ENCODE measurements around the gene TIGD3.

Gene TIGD3

GRCh38 chr11:65334696-65335295, 19.8 kb upstream of the TIGD3 start:
- peaks cover 31 to 54% (median 52%) of the 10 kb centered on the region in 11 experiments; a peak in 21 of 22 replicates for H4K20me1 ChIP-seq
- TF ChIP-seq Cebpa-rat (IDR thresholded peaks at IDR 0.05) = no peak
- H3K4me2 ChIP-seq = peak overlapping the region; percentile 74 to 99 (median 92)
- H3K9ac ChIP-seq = peak overlapping the region; percentile 90 to 97 (median 93)
- H3K27me3 ChIP-seq = no peaks in the 10 kb centered on the region
- peak overlapping the region; percentile 79 to 97 (median 90) for H3K4me3 ChIP-seq
- H3K36me3 ChIP-seq = peaks cover 13 to 35% (median 26%) of the 10 kb centered on the region in 11 experiments; a peak in 18 of 22 replicates
- peak overlapping the region; percentile 84 to 95 (median 89); a peak in 21 of 22 replicates for H3K27ac ChIP-seq
- H3K9me3 ChIP-seq (replicated peaks in 1 of 11) = no peaks in the 10 kb centered on the region
- peaks cover 45 to 58% (median 52%) of the 10 kb centered on the region in 10 experiments for H3K4me1 ChIP-seq

DNA sequence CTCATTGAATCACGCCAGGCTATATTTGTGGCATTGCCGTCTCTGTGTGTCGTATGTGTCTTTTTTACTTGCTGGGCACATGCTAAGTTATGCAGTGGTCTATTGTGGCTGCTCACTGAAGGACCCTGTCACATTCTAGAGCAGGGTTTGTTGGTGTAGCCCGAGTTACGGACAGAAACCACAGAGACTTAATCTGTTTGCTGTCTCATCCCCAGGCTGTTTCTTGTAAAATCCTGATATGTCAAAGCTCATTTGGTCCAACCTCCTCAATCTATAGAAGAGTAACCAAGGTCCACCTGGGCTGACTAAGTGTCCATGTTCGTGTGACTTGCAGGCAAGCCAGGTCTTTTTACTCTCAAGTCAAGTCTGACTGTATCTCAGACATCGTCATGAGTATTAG, 15.9 kb upstream of the TIGD3 start:
- H4K20me1 ChIP-seq = peaks cover 46 to 87% (median 72%) of the 10 kb centered on the region in 11 experiments; a peak in 21 of 22 replicates
- no peak overlapping the region for H3K4me3 ChIP-seq
- peak overlapping the region in 7 of 11 experiments; percentile 0 to 65 (median 27); a peak in 8 of 22 replicates for H3K9ac ChIP-seq
- peak overlapping the region; percentile 42 to 86 (median 71) for H3K4me2 ChIP-seq
- TF ChIP-seq Cebpa-rat (IDR thresholded peaks at IDR 0.05) = no peak
- H3K36me3 ChIP-seq = peaks cover 50 to 73% (median 64%) of the 10 kb centered on the region in 11 experiments
- H3K9me3 ChIP-seq (replicated peaks in 1 of 11) = no peaks in the 10 kb centered on the region
- peaks cover 55 to 66% (median 63%) of the 10 kb centered on the region in 10 experiments for H3K4me1 ChIP-seq
- H3K27me3 ChIP-seq = no peaks in the 10 kb centered on the region
- H3K27ac ChIP-seq = peak overlapping the region in 5 of 11 experiments; percentile 3 to 73 (median 67); a peak in 7 of 22 replicates

- Histone ChIP-seq H3K9me3 (replicated peaks in 1 of 11) (no peaks in the 10 kb centered on the region), H3K9ac (peak overlapping the region in 8 of 11 experiments; percentile 13 to 65 (median 50); a peak in 13 of 22 replicates), H3K4me2 (peak overlapping the region in 8 of 11 experiments; percentile 53 to 86 (median 74); a peak in 17 of 22 replicates), H3K27me3 (no peaks in the 10 kb centered on the region), H3K4me1 (peaks cover 47 to 62% (median 57%) of the 10 kb centered on the region in 10 experiments), H3K36me3 (peaks cover 66 to 89% (median 80%) of the 10 kb centered on the region in 11 experiments), H3K4me3 (peak overlapping the region in 1 of 10 experiments; percentile 6; a peak in 1 of 20 replicates), H3K27ac (peak overlapping the region in 7 of 11 experiments; percentile 6 to 73 (median 67); a peak in 8 of 22 replicates), H4K20me1 (peaks cover 44 to 93% (median 75%) of the 10 kb centered on the region in 11 experiments; a peak in 21 of 22 replicates)
- TF ChIP-seq Cebpa-rat (IDR thresholded peaks at IDR 0.05) = no peak
Observed at GRCh38 chr11:65340226-65340625, 14.3 kb upstream of the TIGD3 start.

DNA sequence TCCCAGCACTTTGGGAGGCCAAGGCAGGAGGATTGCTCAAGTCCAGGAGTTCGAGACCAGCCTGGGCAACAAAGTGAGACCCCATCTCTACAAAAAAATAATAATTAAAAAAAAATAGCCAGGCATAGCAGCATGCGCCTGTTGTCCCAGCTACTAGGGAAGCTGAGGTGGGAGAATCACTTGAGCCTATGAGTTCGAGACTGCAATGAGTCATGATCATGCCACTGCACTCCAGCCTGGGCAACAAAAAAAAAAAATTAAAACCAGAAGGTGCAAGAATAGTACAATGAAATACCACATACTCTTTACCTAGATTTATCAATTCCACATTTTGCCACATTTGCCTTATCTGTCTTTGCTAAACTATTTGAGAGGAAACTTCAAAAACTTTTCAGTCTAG, 12.7 kb upstream of the TIGD3 start:
- H3K4me2 ChIP-seq = no peak overlapping the region
- H3K4me3 ChIP-seq = no peak overlapping the region
- no peak for TF ChIP-seq Cebpa-rat (IDR thresholded peaks at IDR 0.05)
- H3K27ac ChIP-seq = no peak overlapping the region
- no peaks in the 10 kb centered on the region for H3K27me3 ChIP-seq
- H4K20me1 ChIP-seq = peaks cover 35 to 86% (median 61%) of the 10 kb centered on the region in 11 experiments; a peak in 21 of 22 replicates
- H3K9me3 ChIP-seq (replicated peaks in 1 of 11) = no peaks in the 10 kb centered on the region
- H3K9ac ChIP-seq = peak overlapping the region in 2 of 11 experiments; percentile 12 to 30; a peak in 3 of 22 replicates
- peaks cover 79 to 92% (median 86%) of the 10 kb centered on the region in 11 experiments for H3K36me3 ChIP-seq
- peaks cover 34 to 47% (median 41%) of the 10 kb centered on the region in 10 experiments for H3K4me1 ChIP-seq

DNA sequence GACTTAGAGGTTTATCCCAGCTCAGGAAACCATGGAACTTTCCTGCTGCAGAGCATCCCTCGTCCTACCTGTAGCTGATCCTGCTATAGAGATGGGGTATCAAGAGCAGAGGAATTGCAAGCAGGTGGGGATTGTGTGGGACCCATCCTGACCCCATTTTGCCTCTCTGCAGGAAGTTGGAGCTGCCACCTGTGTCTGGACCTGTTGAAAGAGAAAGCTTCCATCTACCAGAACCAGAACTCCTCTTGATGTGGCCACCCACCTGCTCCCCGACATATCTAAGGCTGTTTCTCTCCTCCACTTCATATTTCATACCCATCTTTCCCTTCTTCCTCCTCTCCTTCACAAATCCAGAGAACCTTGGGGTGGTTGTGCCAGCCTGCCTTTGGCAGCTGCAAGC, 3.0 kb upstream of the TIGD3 start:
- H3K9ac ChIP-seq = peak overlapping the region in 4 of 11 experiments; percentile 4 to 26 (median 17); a peak in 5 of 22 replicates
- no peaks in the 10 kb centered on the region for H3K27me3 ChIP-seq
- no peak overlapping the region for H3K4me2 ChIP-seq
- H3K27ac ChIP-seq = peak overlapping the region in 1 of 11 experiments; percentile 1; a peak in 1 of 22 replicates
- TF ChIP-seq Cebpa-rat (IDR thresholded peaks at IDR 0.05) = peak in 2 of 11 experiments; percentile 27 to 52; a peak in 1 of 22 replicates
- H4K20me1 ChIP-seq = peaks cover 0 to 47% (median 21%) of the 10 kb centered on the region in 11 experiments; a peak in 13 of 22 replicates
- H3K4me3 ChIP-seq = no peak overlapping the region
- peaks cover 15 to 41% (median 28%) of the 10 kb centered on the region in 10 experiments for H3K4me1 ChIP-seq
- peaks cover 58 to 72% (median 67%) of the 10 kb centered on the region in 11 experiments for H3K36me3 ChIP-seq
- no peaks in the 10 kb centered on the region for H3K9me3 ChIP-seq (replicated peaks in 1 of 11)

DNA sequence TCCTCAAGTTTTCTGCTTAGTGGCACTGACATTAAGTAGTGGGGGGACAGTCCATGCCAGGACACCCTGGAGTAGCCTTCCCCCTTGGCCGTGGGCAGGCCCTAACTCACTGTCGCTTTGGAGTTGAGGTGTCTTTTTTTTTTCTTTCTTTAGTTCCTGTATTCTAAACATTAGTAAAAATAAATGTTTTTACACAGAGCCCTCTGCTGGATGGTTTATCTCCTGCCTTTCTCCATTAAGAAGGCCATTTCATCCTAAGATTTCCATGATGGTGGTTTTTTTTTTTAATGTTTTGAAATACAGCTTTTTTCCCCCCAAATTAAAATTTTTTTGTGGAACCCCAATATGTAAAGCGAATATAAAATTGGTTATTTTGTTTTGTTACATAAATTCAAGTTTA, 1.8 kb upstream of the TIGD3 start:
- peak overlapping the region in 2 of 11 experiments; percentile 3 to 21; a peak in 1 of 22 replicates for H3K4me2 ChIP-seq
- peaks cover 0 to 50% (median 23%) of the 10 kb centered on the region in 11 experiments; a peak in 13 of 22 replicates for H4K20me1 ChIP-seq
- no peaks in the 10 kb centered on the region for H3K27me3 ChIP-seq
- peak overlapping the region in 5 of 11 experiments; percentile 2 to 29 (median 8); a peak in 2 of 22 replicates for H3K9ac ChIP-seq
- TF ChIP-seq Cebpa-rat (IDR thresholded peaks at IDR 0.05) = no peak
- peak overlapping the region in 4 of 11 experiments; percentile 1 to 39 (median 17); a peak in 5 of 22 replicates for H3K27ac ChIP-seq
- no peaks in the 10 kb centered on the region for H3K9me3 ChIP-seq (replicated peaks in 1 of 11)
- H3K36me3 ChIP-seq = peaks cover 45 to 60% (median 55%) of the 10 kb centered on the region in 11 experiments
- H3K4me1 ChIP-seq = peaks cover 15 to 41% (median 28%) of the 10 kb centered on the region in 10 experiments
- no peak overlapping the region for H3K4me3 ChIP-seq

DNA sequence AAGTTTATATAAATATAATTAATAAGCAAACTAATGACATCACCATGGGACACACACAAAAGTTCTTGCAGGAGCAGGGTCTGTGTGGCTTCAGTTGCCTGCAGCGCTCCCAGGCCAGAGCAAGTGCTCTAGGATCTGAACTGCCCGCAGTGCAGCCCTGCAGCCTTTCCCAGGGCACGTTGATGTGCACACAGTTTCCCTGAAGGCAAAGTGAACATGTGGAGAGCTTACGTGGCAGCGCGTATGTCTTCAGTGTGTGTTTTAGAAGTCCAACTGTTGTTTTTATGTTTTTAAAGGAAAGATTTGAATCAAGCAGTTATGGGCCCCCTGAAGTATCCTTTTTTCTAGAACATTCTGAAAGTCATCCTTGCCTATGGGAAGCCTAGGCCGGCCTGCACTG, 1.2 kb upstream of the TIGD3 start:
- Histone ChIP-seq H3K4me2 (peak overlapping the region; percentile 83 to 99 (median 95); a peak in 19 of 22 replicates), H3K9ac (peak overlapping the region in 3 of 11 experiments; percentile 68 to 83 (median 82); a peak in 4 of 22 replicates)

DNA sequence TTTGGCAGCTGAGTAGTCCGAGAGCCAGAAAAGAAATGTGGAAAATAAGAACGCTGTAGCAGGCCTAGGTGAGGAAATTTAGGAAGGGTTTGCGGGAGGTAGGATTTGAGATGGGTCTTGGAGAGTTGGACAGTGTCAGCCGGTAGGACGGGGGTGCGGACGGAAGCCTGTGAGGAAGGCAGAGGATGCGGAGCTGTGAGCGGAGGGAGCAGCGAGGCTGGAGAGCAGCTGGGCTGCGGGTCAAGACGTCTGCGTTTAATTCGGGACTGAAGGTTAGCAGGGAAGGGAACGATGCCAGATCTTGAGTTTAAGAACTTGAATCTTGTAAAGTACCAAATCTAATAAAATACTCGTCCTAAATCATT, 669 bp upstream of the TIGD3 start:
- H3K27ac ChIP-seq = peak overlapping the region in 3 of 11 experiments; percentile 5 to 28 (median 13); a peak in 7 of 22 replicates
- H4K20me1 ChIP-seq = peaks cover 0 to 50% (median 23%) of the 10 kb centered on the region in 11 experiments; a peak in 13 of 22 replicates
- H3K4me1 ChIP-seq = peaks cover 15 to 37% (median 27%) of the 10 kb centered on the region in 10 experiments
- no peak for TF ChIP-seq Cebpa-rat (IDR thresholded peaks at IDR 0.05)
- H3K27me3 ChIP-seq = no peaks in the 10 kb centered on the region
- H3K4me2 ChIP-seq = peak overlapping the region; percentile 83 to 99 (median 95)
- H3K9me3 ChIP-seq (replicated peaks in 1 of 11) = no peaks in the 10 kb centered on the region
- H3K36me3 ChIP-seq = peaks cover 34 to 49% (median 44%) of the 10 kb centered on the region in 11 experiments
- peak overlapping the region; percentile 66 to 82 (median 74); a peak in 19 of 20 replicates for H3K4me3 ChIP-seq
- peak overlapping the region in 10 of 11 experiments; percentile 31 to 85 (median 68); a peak in 18 of 22 replicates for H3K9ac ChIP-seq

More for the DNA sequence above, 1.2 kb upstream of the TIGD3 start:
- peaks cover 39 to 54% (median 49%) of the 10 kb centered on the region in 11 experiments for H3K36me3 ChIP-seq
- no peaks in the 10 kb centered on the region for H3K9me3 ChIP-seq (replicated peaks in 1 of 11)
- H3K27ac ChIP-seq = no peak overlapping the region
- TF ChIP-seq Cebpa-rat (IDR thresholded peaks at IDR 0.05) = no peak
- no peak overlapping the region for H3K4me3 ChIP-seq
- no peaks in the 10 kb centered on the region for H3K27me3 ChIP-seq
- H4K20me1 ChIP-seq = peaks cover 0 to 50% (median 23%) of the 10 kb centered on the region in 11 experiments; a peak in 13 of 22 replicates
- peaks cover 15 to 41% (median 28%) of the 10 kb centered on the region in 10 experiments for H3K4me1 ChIP-seq

Measured in BLaER1 treated with 17β-estradiol and CSF1 and Interleukin-3, amounts not matched to agents 10 nM and 100 nM (cell line).